ENCODE data around the gene ERBB4.

- TF ChIP-seq CTCF (IDR thresholded peaks at IDR 0.05) (no peak), POLR2A (IDR thresholded peaks at IDR 0.05) (no peak)
Observed at GRCh38 chr2:212064318-212064717, 474.3 kb downstream of the ERBB4 start.

Measured in Peyer's patch (tissue), 4 donors.